AG09319 (cell line): ENCODE results near the gene FN3KRP.

Source experiments
- DNase-seq: peaks from one replicate; pipeline ENCODE4 v3.0.0-alpha.2; 2010; ENCODE audit warnings: low read depth; ENCODE audit errors: extremely low read depth
- TF ChIP-seq, protein P1 (sequence below): IDR thresholded peaks from 2 replicates; pipeline ENCODE4 v1.5.1; 2011; ENCODE audit warnings: low read depth, mild to moderate bottlenecking, inconsistent platforms, low read length, moderate library complexity

Gene FN3KRP

DNA sequence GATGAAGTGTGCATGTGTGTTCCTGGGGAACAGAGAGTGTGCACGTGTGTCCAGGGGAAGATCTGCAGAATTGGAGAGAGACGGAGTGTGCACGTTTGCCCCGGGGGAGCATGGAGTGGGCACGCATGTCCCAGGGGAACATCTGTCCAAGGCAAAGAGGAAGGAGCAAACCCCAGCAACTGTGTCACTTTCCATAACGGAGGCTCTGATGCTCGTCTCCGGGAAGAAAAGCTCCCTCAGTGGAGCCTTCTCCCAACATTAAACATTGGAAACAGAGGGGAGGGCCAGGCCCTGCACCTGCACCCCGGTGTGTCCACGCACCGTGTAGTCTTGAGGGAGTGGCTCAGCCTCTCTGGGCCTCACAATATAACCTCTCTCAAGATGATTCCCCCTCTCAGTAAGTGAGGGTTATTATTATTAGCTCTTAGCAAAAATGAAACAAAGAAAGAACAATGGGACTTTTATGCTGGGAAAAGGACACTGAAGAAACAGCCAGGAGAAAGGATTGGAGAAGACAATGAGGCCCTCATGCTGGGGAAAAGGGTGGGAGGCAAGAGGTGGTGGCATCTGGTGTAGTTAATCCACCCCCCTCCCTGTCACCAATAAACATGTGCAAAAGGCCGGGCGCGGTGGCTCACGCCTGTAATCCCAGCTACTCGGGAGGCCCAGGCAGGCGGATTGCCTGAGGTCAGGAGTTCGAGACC is 25.6 kb upstream of the FN3KRP start:
- TF ChIP-seq, protein P1, sequence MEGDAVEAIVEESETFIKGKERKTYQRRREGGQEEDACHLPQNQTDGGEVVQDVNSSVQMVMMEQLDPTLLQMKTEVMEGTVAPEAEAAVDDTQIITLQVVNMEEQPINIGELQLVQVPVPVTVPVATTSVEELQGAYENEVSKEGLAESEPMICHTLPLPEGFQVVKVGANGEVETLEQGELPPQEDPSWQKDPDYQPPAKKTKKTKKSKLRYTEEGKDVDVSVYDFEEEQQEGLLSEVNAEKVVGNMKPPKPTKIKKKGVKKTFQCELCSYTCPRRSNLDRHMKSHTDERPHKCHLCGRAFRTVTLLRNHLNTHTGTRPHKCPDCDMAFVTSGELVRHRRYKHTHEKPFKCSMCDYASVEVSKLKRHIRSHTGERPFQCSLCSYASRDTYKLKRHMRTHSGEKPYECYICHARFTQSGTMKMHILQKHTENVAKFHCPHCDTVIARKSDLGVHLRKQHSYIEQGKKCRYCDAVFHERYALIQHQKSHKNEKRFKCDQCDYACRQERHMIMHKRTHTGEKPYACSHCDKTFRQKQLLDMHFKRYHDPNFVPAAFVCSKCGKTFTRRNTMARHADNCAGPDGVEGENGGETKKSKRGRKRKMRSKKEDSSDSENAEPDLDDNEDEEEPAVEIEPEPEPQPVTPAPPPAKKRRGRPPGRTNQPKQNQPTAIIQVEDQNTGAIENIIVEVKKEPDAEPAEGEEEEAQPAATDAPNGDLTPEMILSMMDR = no peak
- DNase-seq = no peak

DNA sequence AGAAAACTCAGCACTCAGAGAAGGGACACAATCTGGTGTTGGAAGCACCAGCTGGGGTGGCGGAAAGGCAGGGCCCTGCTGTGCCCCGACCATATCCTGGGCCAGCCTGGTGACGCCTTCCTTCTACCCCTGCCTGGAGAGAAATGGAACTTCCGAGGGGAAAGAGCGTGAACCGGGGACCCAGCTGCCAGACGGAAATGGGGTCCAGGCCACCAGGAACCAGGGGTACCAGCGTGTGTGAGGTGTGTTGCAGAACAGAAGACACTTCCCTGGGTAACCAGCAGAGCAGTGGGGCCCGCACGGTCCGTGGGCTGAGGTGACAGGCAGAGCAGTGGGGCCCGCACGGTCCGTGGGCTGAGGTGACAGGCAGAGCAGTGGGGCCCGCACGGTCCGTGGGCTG is 24.8 kb upstream of the FN3KRP start:
- DNase-seq = no peak

DNA sequence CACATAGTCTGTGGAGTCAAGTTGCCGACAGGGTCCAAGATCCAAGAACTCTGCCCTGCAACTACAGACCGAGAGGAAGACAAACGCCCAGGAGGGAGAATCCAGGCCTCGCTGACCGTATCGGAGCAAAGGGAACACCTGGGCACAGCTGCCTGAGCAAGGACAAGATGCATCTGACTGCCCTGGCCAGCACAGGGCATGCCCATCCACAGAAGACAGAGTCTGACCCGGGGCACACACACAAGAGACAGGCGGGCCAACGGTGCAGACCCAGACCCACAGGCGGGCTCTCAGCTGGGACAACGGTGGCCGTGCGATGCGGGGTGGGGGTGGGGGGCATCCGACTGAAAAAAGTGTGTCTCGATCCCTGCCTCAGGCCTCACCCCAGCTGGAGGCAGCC is 24.2 kb upstream of the FN3KRP start:
- DNase-seq = no peak
- TF ChIP-seq, protein P1 = no peak

More for the DNA sequence above, 24.8 kb upstream of the FN3KRP start:
- TF ChIP-seq, protein P1 = no peak

DNA sequence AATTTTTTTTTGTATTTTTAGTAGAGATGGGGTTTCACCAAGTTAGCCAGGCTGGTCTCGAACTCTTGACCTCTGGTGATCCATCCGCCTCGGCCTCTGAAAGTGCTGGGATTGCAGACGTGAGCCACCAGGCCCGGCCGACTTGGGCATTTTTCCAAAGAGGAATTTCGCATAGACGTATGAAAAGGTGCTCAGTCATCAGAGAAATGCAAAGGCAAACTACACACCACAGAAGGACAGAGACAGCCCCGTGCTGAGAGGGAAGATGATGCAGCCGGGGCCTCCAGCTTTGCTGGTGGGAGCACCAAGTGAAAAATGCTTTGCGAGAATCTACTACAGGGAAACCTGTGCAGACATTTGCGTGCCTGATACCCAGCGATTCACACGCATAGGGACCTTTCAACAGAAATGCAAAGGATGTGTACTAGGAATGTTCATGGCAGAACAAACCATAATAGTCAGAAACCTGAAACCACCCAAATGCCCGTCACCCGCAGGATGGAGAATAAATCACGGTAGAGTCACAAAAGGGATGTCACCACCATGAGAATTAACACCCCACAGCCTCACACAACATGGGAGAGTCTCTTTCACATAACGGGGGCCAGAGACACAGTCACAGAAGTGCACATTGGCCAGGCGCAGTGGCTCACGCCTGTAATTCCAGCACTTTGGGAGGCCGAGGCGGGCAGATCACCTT is 23.2 kb upstream of the FN3KRP start:
- TF ChIP-seq, protein P1 = no peak
- DNase-seq = no peak

DNA sequence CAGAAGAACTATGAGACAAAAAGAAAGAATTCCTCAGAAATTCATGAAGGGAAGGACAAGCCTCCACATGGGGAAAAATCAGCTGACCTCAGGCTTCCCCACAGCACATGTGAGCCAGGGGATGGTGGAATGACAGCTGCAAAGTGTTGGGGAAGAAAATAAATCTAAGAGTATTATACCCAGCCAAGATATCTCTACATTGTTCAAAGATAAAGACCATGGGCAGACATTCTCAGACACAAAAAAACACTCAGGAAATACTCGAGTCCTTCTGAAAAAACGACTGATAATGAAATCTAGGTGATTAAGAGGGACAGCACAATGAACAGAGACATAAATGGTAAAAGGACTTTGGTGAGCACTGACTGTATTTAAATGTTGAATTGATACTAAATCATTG is 21.9 kb upstream of the FN3KRP start:
- no peak for DNase-seq
- TF ChIP-seq, protein P1 = no peak

DNA sequence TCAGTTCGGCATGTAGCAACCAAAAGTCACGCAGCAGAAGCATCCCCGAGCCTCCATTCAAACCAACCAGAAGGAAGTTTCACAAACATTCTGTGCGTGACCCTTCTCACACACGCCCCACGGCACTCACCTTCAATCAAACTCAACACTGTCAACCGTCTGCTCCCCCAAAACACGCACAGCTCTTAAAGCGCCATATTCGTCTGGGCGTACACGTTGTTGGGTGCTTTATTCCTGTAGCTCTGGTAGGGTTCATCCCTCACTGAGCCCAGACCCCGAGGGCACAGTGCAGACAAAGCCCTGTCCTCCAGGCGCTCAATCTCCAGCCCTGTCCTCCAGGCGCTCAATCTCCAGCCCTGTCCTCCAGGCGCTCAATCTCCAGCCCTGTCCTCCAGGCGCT is 20.2 kb upstream of the FN3KRP start:
- TF ChIP-seq, protein P1 = no peak
- no peak for DNase-seq
